Measurements from ENCODE around the gene MTOR.

MTOR gene

DNA sequence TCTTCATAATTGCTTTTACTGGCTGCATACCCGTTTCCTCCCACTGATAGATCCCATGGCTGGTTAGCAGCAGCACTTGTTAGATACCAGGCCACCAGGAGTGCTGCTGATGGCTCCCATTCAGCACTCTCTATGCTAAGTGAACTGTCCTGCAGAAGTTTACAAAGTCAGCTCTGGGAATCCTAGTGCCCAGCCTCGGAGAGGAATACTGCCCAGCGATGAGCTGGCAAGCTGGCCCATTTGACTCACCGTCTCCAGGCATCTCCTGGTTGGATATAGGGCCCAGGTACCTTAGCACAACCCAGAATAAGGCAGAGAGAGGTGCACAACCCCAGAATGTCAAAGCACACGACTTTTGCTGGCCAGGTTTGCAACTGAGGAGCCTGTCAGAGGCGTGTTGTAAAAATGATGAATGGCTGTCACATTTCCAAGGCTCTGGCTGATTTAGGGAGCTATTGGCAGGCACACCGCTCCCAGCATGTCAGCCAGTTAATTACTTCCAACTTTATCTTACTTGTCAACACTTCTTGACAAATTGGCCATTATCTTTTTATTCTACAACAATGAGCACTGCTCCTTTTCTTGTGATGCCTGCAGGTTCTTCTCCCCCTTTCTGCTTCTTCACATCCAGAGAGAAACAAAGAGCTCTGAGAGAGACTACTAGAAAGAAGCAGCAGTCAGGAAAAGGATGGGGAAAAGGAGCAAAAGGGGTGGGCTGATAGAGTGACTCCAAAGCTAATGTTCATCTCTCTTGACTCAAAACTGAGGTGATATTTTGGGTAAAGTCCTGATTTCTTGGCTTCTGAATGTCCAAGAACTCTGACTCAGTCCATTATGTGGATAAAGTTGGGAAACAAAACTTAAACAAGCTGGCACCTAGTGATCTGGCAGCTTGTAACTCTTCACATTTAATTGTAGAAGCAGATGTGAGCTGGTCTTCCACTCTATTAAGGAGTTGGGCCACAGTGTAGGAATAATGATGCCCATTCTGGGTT is 84.0 kb downstream of the MTOR start:
- TF ChIP-seq ZFX (IDR thresholded peaks at IDR 0.05) (no peak), CTCF (conservative IDR thresholded peaks at IDR 0.05) (no peak)
- no peak overlapping the region for H3K27ac ChIP-seq

GRCh38 chr1:11176081-11176706 is 86.2 kb downstream of the MTOR start:
- no peak for TF ChIP-seq CTCF (conservative IDR thresholded peaks at IDR 0.05)
- TF ChIP-seq ZFX (IDR thresholded peaks at IDR 0.05), result no peak
- no peak overlapping the region for H3K27ac ChIP-seq

GRCh38 chr1:11175461-11175860 is 86.9 kb downstream of the MTOR start:
- TF ChIP-seq CTCF (conservative IDR thresholded peaks at IDR 0.05), result no peak
- no peak for TF ChIP-seq ZFX (IDR thresholded peaks at IDR 0.05)

DNA sequence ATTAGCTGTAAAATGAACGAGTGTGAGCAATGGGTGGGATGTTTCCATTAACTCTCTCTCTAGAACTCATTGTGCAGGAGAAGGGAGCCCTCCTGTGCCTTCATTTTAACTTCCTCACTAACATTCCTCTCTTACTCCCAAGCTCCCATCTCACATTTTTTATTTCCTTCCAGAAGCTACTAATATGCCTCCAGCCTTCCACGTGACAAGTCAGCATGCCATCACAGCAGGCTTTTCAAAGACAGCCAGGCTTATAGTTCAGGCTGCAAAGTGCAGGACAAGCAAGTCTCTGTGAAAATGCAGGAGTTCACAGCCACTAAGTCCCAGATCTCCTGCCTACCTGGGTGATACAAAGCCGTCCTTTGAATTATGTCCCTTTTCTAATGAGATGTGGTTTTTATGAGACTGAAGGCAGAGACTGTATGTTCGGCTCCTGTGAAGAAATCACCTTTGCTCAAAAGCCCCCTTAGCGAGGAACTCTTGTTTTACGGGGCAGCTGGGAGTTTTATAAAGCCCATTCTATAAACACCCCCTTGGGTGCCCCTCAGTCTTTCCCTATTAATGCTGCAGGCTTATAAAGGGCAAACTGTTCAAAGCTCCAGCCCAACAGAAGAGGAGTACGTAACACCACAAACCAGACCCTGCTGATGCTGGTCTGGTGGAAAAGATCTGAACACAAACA is 87.9 kb downstream of the MTOR start:
- no peak for TF ChIP-seq CTCF (conservative IDR thresholded peaks at IDR 0.05)
- no peak for TF ChIP-seq ZFX (IDR thresholded peaks at IDR 0.05)
- H3K27ac ChIP-seq, result no peak overlapping the region

More at GRCh38 chr1:11175461-11175860, 86.9 kb downstream of the MTOR start:
- H3K27ac ChIP-seq, result no peak overlapping the region

GRCh38 chr1:11170102-11170501 is 92.2 kb downstream of the MTOR start:
- H3K27ac ChIP-seq, result peak overlapping the region; percentile 41; the same call in 1 of the 2 replicates
- no peak for TF ChIP-seq ZFX (IDR thresholded peaks at IDR 0.05)
- no peak for TF ChIP-seq CTCF (conservative IDR thresholded peaks at IDR 0.05)

DNA sequence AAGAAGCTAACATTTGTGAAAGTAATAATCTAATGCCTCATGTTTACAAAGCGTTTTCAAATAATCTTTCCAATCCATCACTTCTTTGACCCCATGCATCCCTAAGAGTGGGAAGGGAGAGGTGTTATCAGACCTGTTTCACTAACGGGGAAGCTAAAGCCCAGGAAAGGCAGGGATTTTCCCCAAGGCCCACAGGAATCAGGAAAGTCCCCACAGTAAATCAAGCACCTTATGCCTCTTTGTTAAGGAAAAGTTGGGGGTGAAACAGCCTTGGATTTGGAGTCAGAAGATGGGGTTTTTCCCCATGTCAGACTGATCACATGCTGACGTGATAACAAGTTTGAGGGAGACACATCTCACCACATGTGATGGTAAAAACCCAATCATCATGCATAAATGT is 93.1 kb downstream of the MTOR start:
- TF ChIP-seq ZFX (IDR thresholded peaks at IDR 0.05) (no peak), CTCF (conservative IDR thresholded peaks at IDR 0.05) (no peak)
- H3K27ac ChIP-seq, result no peak overlapping the region
